GM19328 (cell line): Measurements from ENCODE around the gene C14orf93.

Source experiments
- ATAC-seq: cut with Tn5 transposase; IDR thresholded peaks from one replicate; pipeline ENCODE4 v1.9.1; 2021; ENCODE audit warnings: mild to moderate bottlenecking, moderate library complexity; ENCODE audit not compliant: unreplicated experiment

C14orf93 gene

DNA sequence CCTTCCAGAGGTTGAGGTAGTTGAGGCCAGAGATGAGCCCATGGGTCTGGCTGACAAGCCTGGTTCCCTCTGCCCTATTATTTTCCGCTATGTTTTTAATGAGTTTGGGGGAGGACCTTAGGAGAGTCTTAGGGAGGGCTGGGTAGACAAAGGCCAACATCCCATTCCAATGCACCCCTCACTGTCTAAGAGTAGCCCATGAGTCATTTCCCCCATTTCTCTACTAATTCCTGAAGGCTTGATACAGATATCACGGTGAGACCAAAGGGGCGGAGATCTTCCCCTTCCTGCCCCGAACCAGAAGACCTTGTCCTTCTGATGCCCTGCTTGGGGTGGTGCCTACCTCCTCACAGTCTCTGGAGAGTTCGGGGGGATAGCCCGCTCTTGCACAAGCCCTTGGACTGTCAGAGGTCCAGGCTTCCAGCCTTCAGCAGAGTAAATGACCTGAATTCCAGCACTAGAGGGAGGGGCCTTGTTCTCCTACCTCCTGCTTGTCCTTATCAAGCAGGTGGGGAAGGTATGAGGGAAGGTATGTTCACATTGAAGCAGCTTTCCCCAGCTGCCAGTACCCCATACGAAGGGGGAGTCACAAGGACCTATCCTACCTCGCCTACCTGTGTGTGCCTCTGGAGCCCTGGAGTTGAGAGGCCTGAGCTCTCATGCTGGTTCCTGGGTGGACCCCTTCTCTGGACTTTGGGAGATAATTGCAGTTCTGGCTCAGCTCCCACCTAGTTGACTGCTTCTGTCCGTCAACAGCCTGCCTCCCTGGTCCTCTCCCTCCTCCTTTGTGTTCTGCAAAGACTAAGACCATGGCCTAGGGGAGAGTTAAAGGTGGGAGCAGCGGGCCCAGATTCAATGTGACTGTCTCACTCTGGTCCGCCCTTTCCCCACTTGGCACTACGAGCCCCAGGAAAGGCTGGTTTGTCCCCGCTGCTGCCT is 35.7 kb upstream of the C14orf93 start:
- no peak for ATAC-seq

DNA sequence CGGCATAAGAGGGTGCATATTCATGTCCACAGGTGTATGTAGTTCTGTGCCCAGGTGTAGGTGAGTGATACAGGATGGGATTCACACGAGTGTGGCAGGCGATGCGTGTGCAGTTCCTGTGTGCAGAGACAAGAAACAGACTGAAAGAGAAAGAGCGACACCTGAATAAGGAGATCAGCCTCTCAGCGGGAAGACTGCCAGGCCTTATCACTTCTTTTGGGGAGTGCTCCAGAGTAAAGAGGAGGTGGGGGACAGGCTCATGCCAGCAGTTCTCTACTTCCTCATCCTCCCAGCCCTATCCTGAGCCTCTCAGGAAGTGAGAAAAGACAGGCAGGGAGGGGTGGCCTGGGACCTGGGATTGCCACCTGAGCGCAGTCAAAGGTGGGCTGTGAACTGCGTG is 34.9 kb upstream of the C14orf93 start:
- no peak for ATAC-seq

DNA sequence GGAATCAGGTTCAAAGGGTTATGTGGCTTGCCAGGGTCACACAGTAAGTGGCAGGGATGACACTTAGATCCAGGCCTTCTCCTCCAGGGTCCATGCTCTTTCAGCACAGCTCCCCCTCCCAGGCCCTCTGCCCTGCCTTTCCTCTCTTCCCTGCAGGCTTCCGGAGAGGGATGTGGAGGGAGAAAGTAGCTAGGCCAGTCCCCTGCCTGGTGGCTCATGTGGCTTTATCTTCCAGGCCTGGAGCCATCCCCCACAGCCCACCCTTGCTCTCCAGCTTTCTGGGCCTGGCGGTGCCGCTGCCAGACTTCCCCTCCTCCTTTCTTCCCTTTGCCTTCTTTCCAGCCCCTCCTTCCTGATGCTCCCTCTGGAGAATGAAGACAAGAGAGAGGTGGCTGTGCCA is 33.8 kb upstream of the C14orf93 start:
- no peak for ATAC-seq

DNA sequence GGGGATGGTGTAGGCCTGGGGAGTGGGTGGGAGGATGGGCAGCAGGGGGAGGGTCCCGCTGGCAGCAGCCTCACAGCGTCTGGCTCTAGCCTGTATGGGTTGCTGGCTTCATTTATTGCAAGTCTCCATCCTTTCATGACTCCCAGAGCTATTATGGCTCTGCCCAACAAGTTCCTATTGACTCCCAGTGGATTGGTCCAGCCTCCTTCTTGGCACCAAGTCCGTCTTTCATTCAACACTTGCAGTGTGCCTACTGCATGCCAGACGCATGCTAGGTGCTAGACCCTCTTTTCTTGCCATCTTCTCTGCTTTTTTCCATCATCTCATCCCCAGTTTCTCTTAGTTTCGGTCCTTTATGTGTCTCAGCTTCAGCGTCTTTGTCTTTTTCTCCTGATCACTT is 33.2 kb upstream of the C14orf93 start:
- ATAC-seq, result no peak

DNA sequence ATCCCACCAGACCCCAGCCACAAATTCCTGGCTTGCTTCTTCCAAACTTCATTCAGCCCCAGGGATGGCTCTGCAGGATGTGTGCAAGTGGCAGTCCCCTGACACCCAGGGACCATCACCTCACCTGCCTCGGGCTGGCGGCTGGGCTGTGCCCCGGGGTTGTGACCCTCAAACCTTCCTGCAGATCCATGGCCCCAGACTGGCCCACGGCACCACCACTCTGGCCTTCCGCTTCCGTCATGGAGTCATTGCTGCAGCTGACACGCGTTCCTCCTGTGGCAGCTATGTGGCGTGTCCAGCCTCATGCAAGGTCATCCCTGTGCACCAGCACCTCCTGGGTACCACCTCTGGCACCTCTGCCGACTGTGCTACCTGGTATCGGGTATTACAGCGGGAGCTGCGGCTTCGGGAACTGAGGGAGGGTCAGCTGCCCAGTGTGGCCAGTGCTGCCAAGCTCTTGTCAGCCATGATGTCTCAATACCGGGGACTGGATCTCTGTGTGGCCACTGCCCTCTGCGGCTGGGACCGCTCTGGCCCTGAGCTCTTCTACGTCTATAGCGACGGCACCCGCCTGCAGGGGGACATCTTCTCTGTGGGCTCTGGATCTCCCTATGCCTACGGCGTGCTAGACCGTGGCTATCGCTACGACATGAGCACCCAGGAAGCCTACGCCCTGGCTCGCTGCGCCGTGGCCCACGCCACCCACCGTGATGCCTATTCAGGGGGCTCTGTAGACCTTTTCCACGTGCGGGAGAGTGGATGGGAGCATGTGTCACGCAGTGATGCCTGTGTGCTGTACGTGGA is 32.4 kb upstream of the C14orf93 start, which contains the start of gene PSMB11:
Gene PSMB11, plus strand, starts transcription at position 51 of the 804 bp plus-strand sequence. Its CDS starts 14 bp downstream, at position 65.
- no peak for ATAC-seq

DNA sequence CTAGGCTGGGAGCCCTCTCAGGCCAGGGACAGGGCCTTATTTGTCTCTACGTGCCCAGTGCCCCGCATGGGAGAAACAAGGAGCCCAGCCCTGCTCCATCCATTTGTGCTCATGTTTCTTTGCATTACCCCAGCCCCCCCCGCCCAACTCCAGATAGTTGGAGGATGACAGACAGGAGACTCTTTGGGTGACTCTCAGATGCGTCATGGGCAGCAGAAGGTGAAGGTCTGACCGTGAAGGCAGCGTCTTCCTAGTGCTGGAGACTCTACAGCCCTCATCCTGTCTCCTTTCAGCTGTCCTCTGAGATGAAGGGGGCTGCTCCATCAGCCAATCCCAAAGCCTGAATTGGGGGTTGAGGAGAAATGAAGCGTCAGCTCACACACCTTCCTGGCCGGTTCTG is 31.8 kb upstream of the C14orf93 start:
- ATAC-seq, result no peak

DNA sequence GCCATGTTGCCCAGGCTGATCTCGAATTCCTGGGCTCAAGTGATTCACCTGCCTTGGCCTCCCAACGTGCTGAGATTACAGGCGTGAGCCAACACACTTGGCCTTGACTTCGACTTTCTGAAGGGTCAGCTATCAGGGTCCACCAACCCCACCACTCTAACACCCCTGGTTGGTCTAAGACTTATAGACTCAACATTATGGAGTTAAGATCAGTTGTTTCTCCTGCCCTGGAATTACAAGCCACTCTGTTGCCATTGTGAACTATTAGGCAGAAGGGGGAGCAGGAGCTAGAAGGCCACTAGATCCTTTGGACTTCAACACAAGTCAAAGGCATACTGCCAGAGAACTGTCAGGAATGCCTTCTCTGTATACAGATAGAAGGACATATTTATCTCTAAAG is 30.2 kb upstream of the C14orf93 start:
- ATAC-seq, result no peak

DNA sequence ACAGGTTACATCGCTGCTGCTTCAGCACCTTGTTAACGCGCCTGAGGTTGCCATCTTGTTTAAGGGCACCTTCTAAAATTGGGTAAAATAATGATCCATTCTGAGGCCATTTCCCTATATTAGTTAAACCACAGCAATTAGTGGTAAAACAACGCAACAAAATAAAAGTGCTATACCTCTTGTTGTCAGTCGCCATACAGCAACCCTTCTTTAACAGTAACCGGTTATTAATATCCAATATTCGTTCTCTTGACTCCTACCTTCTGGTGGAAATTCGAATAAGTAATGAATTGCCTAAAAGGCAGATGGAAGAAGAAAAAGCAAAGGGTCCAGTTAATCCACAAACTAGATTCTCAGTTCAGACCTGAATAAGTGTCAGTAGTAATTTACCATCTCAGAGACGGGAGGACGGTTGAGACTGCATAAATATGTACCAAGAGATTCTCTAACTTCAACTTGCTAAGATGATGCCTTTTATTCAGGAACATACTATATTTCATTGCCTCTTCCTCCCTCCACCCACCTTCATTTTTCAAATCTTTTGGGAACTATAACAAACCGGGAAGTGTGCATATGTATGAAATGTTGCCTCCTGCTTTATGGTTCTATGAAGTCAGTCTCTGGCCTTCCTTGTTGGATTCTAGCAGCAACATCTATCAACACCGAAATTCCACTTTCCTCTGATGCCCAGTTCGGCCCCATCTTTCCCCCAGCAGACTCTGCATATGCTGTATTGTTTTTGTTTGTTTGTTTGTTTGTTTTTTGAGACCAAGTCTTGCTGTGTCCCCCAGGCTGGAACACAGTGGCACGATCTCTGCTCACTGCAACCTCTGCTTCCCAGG is 25.6 kb upstream of the C14orf93 start:
- ATAC-seq, result no peak

DNA sequence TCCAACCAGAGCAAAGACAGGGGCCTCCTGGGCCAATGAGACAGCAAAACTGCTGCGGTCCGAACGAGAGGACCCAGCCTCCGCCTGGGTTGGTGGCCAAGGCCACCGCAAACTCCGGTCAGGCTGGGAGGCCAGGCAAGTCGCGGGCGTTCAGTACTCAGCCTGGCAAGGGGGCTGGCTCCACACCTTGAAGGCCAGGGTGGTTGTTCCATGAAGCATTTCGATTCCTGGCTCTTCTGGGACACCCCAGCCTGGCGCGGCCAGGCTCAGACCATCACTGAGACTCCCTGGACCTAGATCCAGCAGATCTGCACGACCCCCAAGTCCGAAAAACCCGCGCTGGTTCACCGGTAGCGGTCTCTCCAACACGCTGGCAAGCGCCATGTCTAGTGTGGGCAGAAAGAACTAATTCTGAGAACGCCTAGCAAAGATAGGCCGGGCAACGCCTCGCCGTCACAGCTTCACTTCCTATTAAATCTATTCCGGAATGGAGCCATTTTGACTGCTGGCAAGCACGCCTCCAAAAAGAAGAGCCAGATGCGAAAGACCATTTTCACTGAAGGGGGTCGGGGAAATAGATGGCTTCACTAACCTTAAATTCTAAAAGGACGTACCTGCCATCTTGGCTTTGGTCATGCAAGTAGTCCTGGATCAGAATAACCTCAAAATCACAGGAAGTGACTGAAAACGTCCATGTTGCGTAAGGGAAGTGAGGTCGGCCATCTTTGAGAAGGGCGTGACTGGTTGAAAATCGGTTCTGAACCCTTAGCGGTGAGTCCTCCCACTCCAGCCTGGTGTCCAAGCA is 24.8 kb upstream of the C14orf93 start, which contains the start of gene PSMB5:
Gene PSMB5, minus strand, starts transcription at position 403 of the 805 bp plus-strand sequence. Its CDS starts 19 bp downstream, at position 384.
- peak; percentile 93 for ATAC-seq

DNA sequence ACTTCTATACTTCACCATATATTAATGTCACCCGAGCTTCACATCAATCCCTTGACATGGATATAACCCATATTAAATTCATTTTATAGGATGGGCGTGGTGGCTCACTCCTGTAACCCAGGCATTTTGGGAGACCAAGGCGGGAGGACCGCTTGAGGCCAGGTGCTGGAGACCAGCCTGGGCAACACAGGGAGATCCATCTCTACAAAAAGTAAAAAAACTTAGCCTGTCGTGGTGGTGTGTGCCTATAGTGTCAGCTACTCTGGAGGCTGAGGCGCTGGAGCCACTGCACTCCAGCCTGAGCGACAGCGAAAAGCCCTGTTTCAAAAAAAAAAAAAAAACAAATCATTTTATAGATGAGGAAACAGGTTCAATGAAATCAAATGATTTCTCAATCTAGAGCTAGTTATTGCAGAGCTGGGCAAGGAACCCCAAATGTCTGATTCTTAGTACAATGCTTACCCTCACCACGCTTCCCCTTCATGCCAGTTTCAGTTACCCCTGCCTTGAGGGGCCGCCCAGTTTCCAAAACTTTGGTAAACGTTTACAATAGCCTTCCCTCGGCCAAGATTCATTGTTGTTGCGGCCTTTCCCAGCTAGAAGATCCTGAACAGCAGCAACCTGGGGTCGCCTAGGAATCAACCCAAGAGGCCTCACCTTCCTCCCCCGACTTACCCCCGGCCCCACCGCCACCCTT is 24.0 kb upstream of the C14orf93 start:
- ATAC-seq, result no peak

DNA sequence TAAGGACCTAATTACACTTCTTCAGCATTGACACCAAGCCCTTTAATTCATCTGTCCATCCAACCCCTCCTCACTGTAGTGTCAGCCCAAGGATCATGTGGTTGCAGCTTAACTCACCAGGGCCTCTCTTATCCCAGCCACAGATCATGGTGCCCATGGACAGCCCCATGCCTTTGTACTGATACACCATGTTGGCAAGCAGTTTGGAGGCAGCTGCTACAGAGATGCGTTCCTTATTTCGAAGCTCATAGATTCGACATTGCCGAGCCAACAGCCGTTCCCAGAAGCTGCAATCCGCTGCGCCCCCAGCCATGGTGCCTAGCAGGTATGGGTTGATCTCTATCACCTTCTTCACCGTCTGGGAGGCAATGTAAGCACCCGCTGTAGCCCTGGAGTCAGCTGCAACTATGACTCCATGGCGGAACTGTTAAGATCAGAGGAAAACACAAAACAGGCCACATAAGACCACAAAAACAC is 23.3 kb upstream of the C14orf93 start:
- ATAC-seq, result no peak

DNA sequence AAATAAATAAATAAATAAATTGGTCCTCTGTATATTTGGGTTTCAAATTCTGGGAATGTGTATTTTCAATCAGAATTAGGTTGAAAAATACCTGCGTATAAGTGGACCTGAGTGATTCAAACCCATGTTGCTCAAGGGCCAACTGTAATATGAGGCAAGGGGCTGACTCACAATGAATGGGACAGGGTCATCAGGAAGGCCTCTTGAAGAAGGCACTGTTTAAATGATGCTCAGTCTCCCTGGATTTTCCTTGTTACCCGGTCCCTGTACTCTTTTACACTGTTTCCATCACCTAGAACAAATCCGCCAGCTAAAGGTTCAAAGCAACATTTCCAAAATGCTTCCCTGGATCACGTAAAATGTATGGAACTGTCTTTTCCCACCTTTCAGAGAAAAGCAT is 21.0 kb upstream of the C14orf93 start:
- ATAC-seq, result no peak

DNA sequence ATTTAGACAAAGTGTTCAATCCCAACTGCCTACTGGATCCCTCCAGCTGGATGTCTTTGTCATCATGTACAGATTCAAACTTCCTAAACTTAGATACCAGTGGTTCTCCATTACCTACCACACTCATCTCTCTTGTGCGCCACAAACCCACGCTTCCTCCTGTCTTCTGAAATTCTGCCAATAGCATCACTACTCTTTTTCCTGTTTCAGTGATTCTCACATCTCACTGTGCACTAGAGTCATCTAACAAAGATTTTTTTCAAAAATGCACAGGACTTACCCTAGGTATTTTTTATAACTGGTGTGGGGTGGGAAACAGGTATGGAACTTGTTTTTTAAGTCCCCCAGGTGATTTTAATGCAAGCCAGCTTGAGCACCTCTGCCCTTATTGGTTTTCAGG is 18.9 kb upstream of the C14orf93 start:
- no peak for ATAC-seq

DNA sequence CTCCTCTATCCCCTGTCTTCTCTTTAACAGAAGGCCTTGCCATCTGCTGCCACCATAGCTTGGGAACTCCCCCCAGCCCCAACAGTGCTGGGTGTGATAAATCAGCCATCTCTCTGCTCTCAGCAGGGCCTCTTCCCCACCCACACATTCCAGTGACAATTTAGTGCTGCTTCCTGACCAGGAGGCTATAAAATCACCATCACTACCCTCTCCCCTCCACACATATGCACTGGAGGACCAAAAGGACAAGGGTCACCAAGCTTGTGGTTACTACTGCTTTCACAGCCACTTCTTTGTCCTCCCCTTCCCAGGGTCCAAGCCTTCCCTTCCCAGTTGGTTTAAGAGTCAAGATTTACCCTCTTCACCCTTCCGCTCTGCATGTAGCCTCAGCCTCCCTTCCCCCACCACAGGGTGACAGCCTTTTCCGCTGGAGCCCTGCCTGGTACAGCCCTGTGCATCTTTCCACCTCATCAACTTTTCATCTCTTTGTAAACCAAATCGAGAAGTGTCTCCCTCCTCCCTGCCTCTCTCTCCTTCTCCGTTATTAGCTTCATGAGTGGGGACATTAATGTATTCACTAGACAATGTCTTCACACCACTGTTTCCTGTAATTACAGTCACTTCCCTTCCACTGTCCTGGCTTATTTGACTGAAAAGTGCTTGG is 15.3 kb upstream of the C14orf93 start:
- no peak for ATAC-seq

DNA sequence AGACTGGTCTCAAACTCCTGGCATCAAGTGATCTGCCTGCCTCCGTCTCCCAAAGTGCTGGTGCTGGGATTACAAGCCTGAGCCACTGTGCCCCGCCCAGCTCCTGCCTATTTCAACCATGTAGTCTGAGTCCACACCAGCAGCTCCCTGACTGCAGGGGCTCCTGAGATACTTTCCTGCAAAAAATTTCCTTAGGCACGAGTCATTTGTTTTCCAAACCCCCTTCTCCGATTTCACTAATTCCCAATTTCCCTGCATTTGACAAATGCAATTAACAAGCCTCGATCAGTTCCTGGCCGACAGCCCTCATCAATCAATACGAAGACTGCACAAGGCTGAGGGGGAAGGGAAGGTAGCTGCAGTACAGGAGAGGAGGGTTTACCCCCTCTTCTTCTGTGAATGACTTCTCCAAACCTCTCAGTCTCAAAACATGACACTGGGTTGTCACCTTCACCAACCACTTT is 14.7 kb upstream of the C14orf93 start:
- no peak for ATAC-seq

DNA sequence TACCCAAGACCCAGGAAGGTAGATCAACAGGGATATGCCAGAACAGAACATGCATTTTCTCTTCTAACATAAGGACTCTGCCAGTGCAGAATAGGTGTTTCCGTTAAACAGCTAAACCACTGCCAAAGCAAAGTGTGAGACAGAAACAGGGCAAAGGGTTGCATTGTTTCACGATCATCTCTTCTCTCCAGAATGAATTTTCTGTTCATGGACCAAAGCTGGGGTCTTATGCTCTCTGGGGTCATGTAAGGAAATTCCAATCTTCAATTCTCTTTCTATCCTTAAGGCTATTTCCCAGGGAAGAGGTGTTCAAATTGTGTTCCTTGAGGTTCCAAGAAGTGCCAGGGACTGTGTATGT is 13.8 kb upstream of the C14orf93 start:
- ATAC-seq, result no peak

DNA sequence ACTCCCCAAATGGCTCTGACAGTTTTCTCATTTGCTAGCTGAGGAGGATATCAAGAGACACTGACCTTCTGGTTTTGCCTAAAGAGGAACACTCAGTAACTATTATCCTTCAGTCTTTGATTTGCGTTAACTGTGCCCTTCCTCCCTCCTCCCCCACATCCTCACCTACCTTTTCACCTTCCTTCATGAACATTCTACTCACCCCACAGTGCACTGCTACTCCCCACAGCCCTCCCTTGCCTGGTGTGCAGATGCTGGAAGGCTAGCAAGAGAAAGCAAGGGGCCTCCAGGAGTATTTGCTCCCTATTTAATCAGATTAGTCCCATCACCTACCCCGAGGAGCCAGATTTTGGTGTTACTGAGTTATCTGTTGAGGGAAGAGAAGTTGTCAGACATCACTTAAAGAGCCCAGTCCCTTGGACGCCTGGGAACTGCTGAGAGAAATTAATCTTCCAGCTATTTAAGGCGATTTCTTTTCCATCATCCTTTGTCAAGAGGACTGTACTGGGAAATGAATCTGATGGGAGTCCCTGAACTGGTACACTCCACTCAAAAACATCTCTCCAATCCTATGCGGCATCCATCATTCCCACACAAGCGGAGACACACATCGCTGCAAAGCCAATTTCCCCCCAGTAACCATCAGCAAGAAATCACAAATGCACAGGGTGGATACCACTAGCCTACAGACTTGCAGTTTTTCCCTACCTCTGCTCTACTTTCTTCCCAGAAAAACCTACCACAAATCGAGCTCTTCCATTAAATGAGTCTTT is 13.3 kb upstream of the C14orf93 start:
- ATAC-seq, result no peak

DNA sequence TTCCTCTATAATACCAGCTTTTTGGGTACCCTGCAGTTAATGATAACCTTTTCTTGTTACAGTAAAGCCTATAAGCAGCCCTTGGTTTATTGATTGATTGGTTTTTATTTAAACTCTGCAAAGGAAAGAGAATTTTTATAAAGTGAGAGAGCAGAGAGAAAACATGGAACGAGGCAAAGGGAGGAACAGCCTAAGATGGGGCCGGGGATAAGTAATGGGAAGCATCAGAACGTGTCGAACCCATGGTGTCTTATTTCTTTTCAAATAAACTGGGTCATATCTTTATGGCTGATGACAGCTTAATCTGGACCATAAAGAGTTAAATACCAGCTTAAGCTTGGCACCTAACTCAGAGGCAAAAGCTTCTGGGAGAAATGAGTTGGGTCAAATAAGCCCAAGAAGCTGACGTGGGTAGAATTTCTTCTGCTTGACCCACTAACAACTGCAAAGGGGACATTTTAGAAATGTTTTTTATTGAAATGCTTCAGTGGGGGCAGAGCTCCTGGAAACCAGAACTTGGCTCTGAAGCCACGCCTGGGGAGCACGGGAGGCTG is 12.0 kb upstream of the C14orf93 start:
- ATAC-seq, result no peak
